Liver (tissue), 9 donors: ENCODE measurements around the gene BIRC5. TPM values are rescaled to one million over a fixed set of nuclear protein-coding genes. Genes with fewer than 3 reads are reported as not detected.

ENCODE experiments used
- DNase-seq: peaks from one replicate; pipeline ENCODE4 v3.0.0-alpha.2; 2017; ENCODE audit warnings: low spot score
- H3K27ac ChIP-seq, 2 donors: one replicate each; pipeline ENCODE4 v1.7.0; 2013; ENCODE audit warnings: inconsistent platforms in 2 of 2, low read length in 2 of 2, control low read depth in 1 of 2, low read depth in 1 of 2, mild to moderate bottlenecking in 1 of 2
- H3K27me3 ChIP-seq, 4 donors: one replicate each; pipeline versions ENCODE4 v1.6.1 to v1.7.0; 2013; ENCODE audit warnings: low read length in 3 of 4, inconsistent platforms in 1 of 4, mild to moderate bottlenecking in 1 of 4, moderate library complexity in 1 of 4; ENCODE audit not compliant: control insufficient read depth in 4 of 4, insufficient read depth in 4 of 4
- H3K36me3 ChIP-seq, 4 donors: one replicate each; pipeline versions ENCODE4 v1.6.1 to v1.7.0; 2013; ENCODE audit warnings: low read length in 3 of 4, mild to moderate bottlenecking in 3 of 4, low read depth in 1 of 4, moderate library complexity in 1 of 4; ENCODE audit not compliant: control insufficient read depth in 4 of 4, insufficient read depth in 3 of 4
- H3K4me1 ChIP-seq, 4 donors: one replicate each; pipeline versions ENCODE4 v1.6.1 to v1.7.0; 2013; ENCODE audit warnings: low read length in 3 of 4, mild to moderate bottlenecking in 3 of 4, moderate library complexity in 1 of 4; ENCODE audit not compliant: control insufficient read depth in 4 of 4, insufficient read depth in 4 of 4
- H3K4me3 ChIP-seq, 3 donors: one replicate each; pipeline versions ENCODE4 v1.6.1 to v1.7.0; 2013; ENCODE audit warnings: low read length in 3 of 3, control low read depth in 1 of 3, low read depth in 1 of 3, mild to moderate bottlenecking in 1 of 3
- H3K9ac ChIP-seq, 2 donors: one replicate each; pipeline ENCODE4 v1.7.0; 2013; ENCODE audit warnings: low read length in 2 of 2, mild to moderate bottlenecking in 2 of 2, moderate library complexity in 2 of 2, control low read depth in 1 of 2, low read depth in 1 of 2
- H3K9me3 ChIP-seq, 4 donors: one replicate each; pipeline versions ENCODE4 v1.6.1 to v1.7.0; 2013; ENCODE audit warnings: low read length in 3 of 4; ENCODE audit not compliant: control insufficient read depth in 4 of 4
- ATF3 ChIP-seq: IDR thresholded peaks from 2 replicates; pipeline ENCODE4 v1.6.1; 2016; ENCODE audit warnings: antibody characterized with exemption
- CTCF ChIP-seq: fragments of 150-350 bp; IDR thresholded peaks from 2 replicates; pipeline ENCODE4 v1.5.1; 2017; ENCODE audit warnings: improper control_type of control experiment, low read depth, low read length; ENCODE audit not compliant: missing input control
- EGR1 ChIP-seq, 2 donors: IDR thresholded peaks; 2 replicates each; pipeline ENCODE4 v1.6.1; 2016 to 2018; ENCODE audit warnings: antibody characterized with exemption in 2 of 2, low read depth in 2 of 2
- FOXA1 ChIP-seq: IDR thresholded peaks from 2 replicates; pipeline ENCODE4 v1.6.1; 2016; ENCODE audit warnings: antibody characterized with exemption
- FOXA2 ChIP-seq: IDR thresholded peaks from 2 replicates; pipeline ENCODE4 v1.6.1; 2016; ENCODE audit warnings: antibody characterized with exemption
- GABPA ChIP-seq, 2 donors: IDR thresholded peaks in 1 of 2; conservative IDR thresholded peaks in 1 of 2; 2 replicates each; pipeline ENCODE4 v1.6.1; 2016; ENCODE audit warnings: antibody characterized with exemption in 2 of 2, mild to moderate bottlenecking in 1 of 2, moderate library complexity in 1 of 2
- HNF4A ChIP-seq, 2 donors: conservative IDR thresholded peaks; 2 replicates each; pipeline ENCODE4 v1.6.1; 2016; ENCODE audit warnings: antibody characterized with exemption in 2 of 2, mild to moderate bottlenecking in 2 of 2
- HNF4G ChIP-seq: IDR thresholded peaks from 2 replicates; pipeline ENCODE4 v1.6.1; 2016; ENCODE audit warnings: antibody characterized with exemption
- JUND ChIP-seq, 2 donors: IDR thresholded peaks; 2 replicates each; pipeline ENCODE4 v1.6.1; 2016; ENCODE audit warnings: antibody characterized with exemption in 2 of 2
- MAX ChIP-seq: IDR thresholded peaks from 2 replicates; pipeline ENCODE4 v1.6.1; 2016; ENCODE audit warnings: antibody characterized with exemption
- NR2F2 ChIP-seq: IDR thresholded peaks from 2 replicates; pipeline ENCODE4 v1.6.1; 2016; ENCODE audit warnings: antibody characterized with exemption
- RAD21 ChIP-seq, 2 donors: IDR thresholded peaks; 2 replicates each; pipeline ENCODE4 v1.6.1; 2016; ENCODE audit warnings: antibody characterized with exemption in 2 of 2, mild to moderate bottlenecking in 2 of 2
- REST ChIP-seq: IDR thresholded peaks from 2 replicates; pipeline ENCODE4 v1.6.1; 2016; ENCODE audit warnings: antibody characterized with exemption, mild to moderate bottlenecking
- RXRA ChIP-seq, 2 donors: IDR thresholded peaks; 2 replicates each; pipeline ENCODE4 v1.6.1; 2017 to 2018; ENCODE audit warnings: antibody characterized with exemption in 2 of 2, mild to moderate bottlenecking in 1 of 2
- SP1 ChIP-seq: IDR thresholded peaks from 2 replicates; pipeline ENCODE4 v1.6.1; 2018; ENCODE audit warnings: antibody characterized with exemption, mild to moderate bottlenecking
- TAF1 ChIP-seq: conservative IDR thresholded peaks from 2 replicates; pipeline ENCODE4 v1.6.1; 2016; ENCODE audit warnings: antibody characterized with exemption, mild to moderate bottlenecking
- YY1 ChIP-seq: IDR thresholded peaks from 2 replicates; pipeline ENCODE4 v1.6.1; 2016; ENCODE audit warnings: antibody characterized with exemption, mild to moderate bottlenecking
- ZBTB33 ChIP-seq: IDR thresholded peaks from 2 replicates; pipeline ENCODE4 v1.6.1; 2016; ENCODE audit warnings: antibody characterized with exemption
- WGBS: extraction: QIAGEN DNeasy Blood & Tissue Kit; methylation state at CpG from one replicate; pipeline ENCODE4 v1.1.7; 2013; 5-methylcytosine and 5-hydroxymethylcytosine counted together
- polyA plus RNA-seq, 2 donors: library from polyadenylated mRNA; stranded (reverse) in 1 of 2; unstranded in 1 of 2; fragments of 200-250 nt in 1 of 2; fragments of >200 nt in 1 of 2; fragmentation: Nextera tagmentation in 1 of 2; extraction: Ambion mirVana in 1 of 2; gene quantifications; one replicate each; pipeline versions ENCODE4 v1.2.1 to v1.2.3, GENCODE V29; 2013 to 2015
- total RNA-seq, 2 donors: library from RNA; depleted of rRNA; stranded (reverse); fragments of >200 nt; gene quantifications; one replicate each; pipeline ENCODE4 v1.2.3, GENCODE V29; 2014
- donor health status: healthy.
- donor health status: healthy.
- donor health status: healthy.
- donor health status: healthy.
- donor health status: healthy.

The BIRC5 gene
- total and polyA plus RNA-seq, 4 donors, result 0.42 to 73.2 (median 3.1) TPM

- Histone ChIP-seq H3K36me3 (no peaks in the 10 kb centered on the region), H3K4me3 (peak overlapping the region in 1 of 3 donors; percentile 32), H3K27me3 (no peaks in the 10 kb centered on the region), H3K9ac (no peak overlapping the region), H3K9me3 (no peaks in the 10 kb centered on the region), H3K4me1 (peaks cover 4 to 8% (median 6%) of the 10 kb centered on the region in 4 donors), H3K27ac (no peak overlapping the region)
- TF ChIP-seq HNF4G (no peak), YY1 (no peak), ATF3 (no peak), NR2F2 (no peak), TAF1 (no peak), JUND (IDR thresholded peaks at IDR 0.05) (no peak), MAX (no peak)
- no peak for DNase-seq
- whole genome bisulfite sequencing, result 26% methylated on average over 5 of the region's 5 CpGs
Measured at GRCh38 chr17:78214706-78215061, 631 bp downstream of the BIRC5 start.

- 95% methylated on average over 11 of the region's 11 CpGs for WGBS
Measured at GRCh38 chr17:78219396-78220150, 5.5 kb downstream of the BIRC5 start.

More at GRCh38 chr17:78219396-78220150, 5.5 kb downstream of the BIRC5 start:
- Histone ChIP-seq H3K27ac (no peak overlapping the region), H3K9me3 (no peaks in the 10 kb centered on the region), H3K4me3 (no peak overlapping the region), H3K4me1 (peaks cover 0 to 2% (median under 1%) of the 10 kb centered on the region in 4 donors), H3K9ac (no peak overlapping the region), H3K27me3 (no peaks in the 10 kb centered on the region), H3K36me3 (no peaks in the 10 kb centered on the region)
- DNase-seq, result no peak
- TF ChIP-seq ATF3 (no peak), RAD21 (IDR thresholded peaks at IDR 0.05) (no peak), GABPA (IDR thresholded peaks at IDR 0.05 in 1 of 2, conservative IDR thresholded peaks at IDR 0.05 in 1 of 2) (no peak), FOXA2 (no peak), FOXA1 (no peak), EGR1 (IDR thresholded peaks at IDR 0.05; ENCODE audit: low read depth in 2 of 2) (no peak), REST (no peak), TAF1 (no peak), CTCF (no peak), NR2F2 (no peak), HNF4A (conservative IDR thresholded peaks at IDR 0.05) (no peak), JUND (IDR thresholded peaks at IDR 0.05) (no peak), MAX (no peak), RXRA (IDR thresholded peaks at IDR 0.05) (no peak), YY1 (no peak), ZBTB33 (no peak), HNF4G (no peak), SP1 (no peak)
